ENCODE measurements around the gene TMEM154.
A peak's percentile ranks its signal among the peaks of the same experiment; 100 is the strongest.

TMEM154 gene

GRCh38 chr4:152677117-152677516 is 2.7 kb downstream of the TMEM154 start:
- Histone ChIP-seq H3K4me1 (ENCODE audit: control insufficient read depth, insufficient read depth, low read length) (no peaks in the 10 kb centered on the region), H3K36me3 (ENCODE audit: control insufficient read depth in 2 of 2, insufficient read depth in 1 of 2, low read length in 2 of 2) (no peaks in the 10 kb centered on the region), H3K9me3 (ENCODE audit: control insufficient read depth, insufficient read depth, low read depth, low read length) (no peaks in the 10 kb centered on the region), H3K27ac (ENCODE audit: extremely low read depth, low read depth, low read length) (no peak overlapping the region), H3K4me3 (ENCODE audit: low read depth, low read length) (no peak overlapping the region)
- ChIA-PET CTCF (interaction anchor here (1.3 kb wide), 1 partner anchor 37 kb away, joined by 4 read pairs; no protein-coding TSS in a partner anchor), POLR2A (no interaction called here)
- TF ChIP-seq ZNF138 (tag by site-specific recombination; IDR thresholded peaks at IDR 0.05; ENCODE audit: borderline replicate concordance) = no peak
- no peak for TF ChIP-seq TSHZ1 (tag by site-specific recombination; IDR thresholded peaks at IDR 0.05; ENCODE audit: borderline replicate concordance)
- no peak for TF ChIP-seq HIC1 (tag by site-specific recombination; IDR thresholded peaks at IDR 0.05)
- TF ChIP-seq SP3 (tag by site-specific recombination; IDR thresholded peaks at IDR 0.05) = no peak

- TF ChIP-seq ZNF654 (tag by site-specific recombination; IDR thresholded peaks at IDR 0.05; ENCODE audit: low read depth) = no peak
- no peak for TF ChIP-seq ZNF510 (tag by site-specific recombination; IDR thresholded peaks at IDR 0.05; ENCODE audit: insufficient replicate concordance)
- no peak for TF ChIP-seq ZNF426 (tag by site-specific recombination; IDR thresholded peaks at IDR 0.05)
- no peak for TF ChIP-seq ZNF529 (tag by site-specific recombination; IDR thresholded peaks at IDR 0.05; ENCODE audit: insufficient replicate concordance)
- TF ChIP-seq ZNF768 (tag by site-specific recombination; IDR thresholded peaks at IDR 0.05) = 0 out of 2 replicates have a peak, but pooled peaks have one; percentile 22
- TF ChIP-seq ATF2 (tag by site-specific recombination; IDR thresholded peaks at IDR 0.05; ENCODE audit: low read depth) = no peak
- TF ChIP-seq ZSCAN30 (tag by site-specific recombination; IDR thresholded peaks at IDR 0.05) = no peak
- H3K4me1 ChIP-seq (ENCODE audit: control insufficient read depth, insufficient read depth, low read length) = no peaks in the 10 kb centered on the region
- no peaks in the 10 kb centered on the region for H3K9me3 ChIP-seq (ENCODE audit: control insufficient read depth, insufficient read depth, low read depth, low read length)
- no peak overlapping the region for H3K4me3 ChIP-seq (ENCODE audit: low read depth, low read length)
- H3K27ac ChIP-seq (ENCODE audit: extremely low read depth, low read depth, low read length) = no peak overlapping the region
- no peaks in the 10 kb centered on the region for H3K36me3 ChIP-seq (ENCODE audit: control insufficient read depth in 2 of 2, insufficient read depth in 1 of 2, low read length in 2 of 2)
- ChIA-PET POLR2A (no interaction called here), CTCF (interaction anchor here (0.5 to 1.3 kb wide), 2 partner anchors 36 to 222 kb away, joined by 3 to 4 read pairs; no protein-coding TSS in a partner anchor)
These were observed 3.5 kb downstream of the TMEM154 start for GRCh38 chr4:152676052-152676854.

GRCh38 chr4:152674359-152674758 is 5.4 kb downstream of the TMEM154 start:
- no peaks in the 10 kb centered on the region for H3K9me3 ChIP-seq (ENCODE audit: control insufficient read depth, insufficient read depth, low read depth, low read length)
- no peaks in the 10 kb centered on the region for H3K36me3 ChIP-seq (ENCODE audit: control insufficient read depth in 2 of 2, insufficient read depth in 1 of 2, low read length in 2 of 2)
- ChIA-PET CTCF (no interaction called here), POLR2A (no interaction called here)
- no peak overlapping the region for H3K4me3 ChIP-seq (ENCODE audit: low read depth, low read length)
- no peak overlapping the region for H3K27ac ChIP-seq (ENCODE audit: extremely low read depth, low read depth, low read length)
- no peaks in the 10 kb centered on the region for H3K4me1 ChIP-seq (ENCODE audit: control insufficient read depth, insufficient read depth, low read length)
- no peak for TF ChIP-seq ZNF169 (tag by site-specific recombination; IDR thresholded peaks at IDR 0.05)
- no peak for TF ChIP-seq ZEB2 (tag by site-specific recombination; IDR thresholded peaks at IDR 0.05)
- TF ChIP-seq ZNF48 (tag by site-specific recombination; IDR thresholded peaks at IDR 0.05) = no peak
- TF ChIP-seq ZSCAN23 (tag by site-specific recombination; IDR thresholded peaks at IDR 0.05) = no peak
- TF ChIP-seq ZNF701 (tag by site-specific recombination; IDR thresholded peaks at IDR 0.05) = no peak
- no peak for TF ChIP-seq AEBP2 (tag by site-specific recombination; IDR thresholded peaks at IDR 0.05; ENCODE audit: borderline replicate concordance)
- no peak for TF ChIP-seq ZIC2 (tag by site-specific recombination; IDR thresholded peaks at IDR 0.05)
- no peak for TF ChIP-seq ZNF768 (tag by site-specific recombination; IDR thresholded peaks at IDR 0.05)
- TF ChIP-seq ZNF560 (tag by site-specific recombination; IDR thresholded peaks at IDR 0.05; ENCODE audit: borderline replicate concordance) = no peak
- no peak for TF ChIP-seq ZNF449 (tag by site-specific recombination; IDR thresholded peaks at IDR 0.05)
